ENCODE results near the gene XAGE5. TPM values are rescaled to one million over a fixed set of nuclear protein-coding genes. Genes with fewer than 3 reads are reported as not detected.
"Not testable (repeated sequence)": the region's sequence is repeated elsewhere in the genome, so short reads cannot be mapped to it uniquely, and the experiment has no call there.

The XAGE5 gene
- not detected for total RNA-seq
- not detected for polyA plus RNA-seq (ENCODE audit: insufficient read length in 2 of 2)
- long read RNA-seq, donor 1: 0 reads
- long read RNA-seq, donor 2: 0 reads
- long read RNA-seq, donor 3: 0 reads
- long read RNA-seq, donor 4: 0 reads

DNA sequence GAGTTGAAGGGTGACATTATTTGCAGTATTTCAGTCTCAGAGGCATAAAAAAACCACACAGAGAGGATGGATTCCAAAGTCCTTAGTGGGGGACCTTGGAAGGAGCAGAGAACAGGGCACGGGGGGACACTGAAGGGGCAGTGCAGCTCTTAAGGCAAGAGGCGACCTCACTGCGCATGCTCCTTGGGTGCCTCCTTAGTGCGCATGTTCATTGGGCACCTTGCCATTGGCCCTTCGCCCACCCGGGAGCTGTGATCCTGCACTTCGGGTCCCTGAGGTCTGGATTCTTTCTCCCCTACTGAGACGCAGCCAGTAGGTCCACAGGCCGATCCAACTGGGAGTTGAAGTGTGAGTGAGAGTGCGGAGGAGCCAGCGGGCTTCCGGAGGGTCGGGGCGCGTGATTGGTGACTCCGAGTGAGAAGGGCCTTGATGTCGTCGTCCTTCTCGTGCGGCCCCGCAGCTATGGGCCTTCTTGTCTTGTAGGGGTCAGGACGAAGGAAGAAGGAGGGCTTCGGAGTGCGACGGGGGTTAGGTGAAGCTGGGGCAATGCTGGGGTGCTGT is at the start of gene XAGE5:
Gene XAGE5, plus strand, starts transcription at position 223 of the 561 bp plus-strand sequence. CDS start 1,280 bp downstream, outside the sequence.
- no peak within 1 kb of the TSS for H3K27ac ChIP-seq (ENCODE audit: low read depth, low read length)
- peaks cover 26% of the 10 kb centered on the region for H3K27me3 ChIP-seq (ENCODE audit: control insufficient read depth, insufficient read depth, low read length)
- no peaks in the 10 kb centered on the region for H3K9me3 ChIP-seq (ENCODE audit: control insufficient read depth, insufficient read depth, low read length)
- H3K36me3 ChIP-seq (ENCODE audit: control insufficient read depth, insufficient read depth, low read length): no peaks in the 10 kb centered on the region
- no peaks in the 10 kb centered on the region for H3K4me1 ChIP-seq (ENCODE audit: control insufficient read depth, insufficient read depth, low read length)
- 86% methylated on average over 9 of the region's 25 CpGs for WGBS (ENCODE audit: insufficient coverage)
- no peak for DNase-seq (ENCODE audit: low read depth in 4 of 6, low spot score in 6 of 6)
- no peak within 1 kb of the TSS for H3K4me3 ChIP-seq (ENCODE audit: low read depth, low read length)

- not testable (repeated sequence) for H3K27ac ChIP-seq (ENCODE audit: low read depth, low read length); H3K9me3 ChIP-seq (ENCODE audit: control insufficient read depth, insufficient read depth, low read length); H3K36me3 ChIP-seq (ENCODE audit: control insufficient read depth, insufficient read depth, low read length); H3K4me1 ChIP-seq (ENCODE audit: control insufficient read depth, insufficient read depth, low read length); H3K4me3 ChIP-seq (ENCODE audit: low read depth, low read length); H3K27me3 ChIP-seq (ENCODE audit: control insufficient read depth, insufficient read depth, low read length); DNase-seq (ENCODE audit: low read depth in 4 of 6, low spot score in 6 of 6)
- no CpG with 5 or more reads among the region's 5 CpGs for WGBS (ENCODE audit: insufficient coverage)
Measured at GRCh38 chrX:52765983-52766382, 45.1 kb upstream of the XAGE5 start.

- not testable (repeated sequence) for H3K9me3 ChIP-seq (ENCODE audit: control insufficient read depth, insufficient read depth, low read length); H3K36me3 ChIP-seq (ENCODE audit: control insufficient read depth, insufficient read depth, low read length); DNase-seq (ENCODE audit: low read depth in 4 of 6, low spot score in 6 of 6); H3K4me1 ChIP-seq (ENCODE audit: control insufficient read depth, insufficient read depth, low read length); H3K4me3 ChIP-seq (ENCODE audit: low read depth, low read length); H3K27ac ChIP-seq (ENCODE audit: low read depth, low read length); H3K27me3 ChIP-seq (ENCODE audit: control insufficient read depth, insufficient read depth, low read length)
- 85% methylated on average over 4 of the region's 11 CpGs for WGBS (ENCODE audit: insufficient coverage)
Measured at GRCh38 chrX:52773504-52773903, 37.6 kb upstream of the XAGE5 start.

GRCh38 chrX:52797327-52797726 is 13.8 kb upstream of the XAGE5 start, which contains the start of gene SPANXN5:
SPANXN5 (minus strand) TSS chrX:52797427; CDS start chrX:52797348, 79 bp downstream.
- H3K36me3 ChIP-seq (ENCODE audit: control insufficient read depth, insufficient read depth, low read length); H3K27ac ChIP-seq (ENCODE audit: low read depth, low read length); DNase-seq (ENCODE audit: low read depth in 4 of 6, low spot score in 6 of 6); H3K9me3 ChIP-seq (ENCODE audit: control insufficient read depth, insufficient read depth, low read length); H3K4me1 ChIP-seq (ENCODE audit: control insufficient read depth, insufficient read depth, low read length); H3K27me3 ChIP-seq (ENCODE audit: control insufficient read depth, insufficient read depth, low read length); H3K4me3 ChIP-seq (ENCODE audit: low read depth, low read length): not testable (repeated sequence)
- no CpG with 5 or more reads among the region's 2 CpGs for WGBS (ENCODE audit: insufficient coverage)

DNA sequence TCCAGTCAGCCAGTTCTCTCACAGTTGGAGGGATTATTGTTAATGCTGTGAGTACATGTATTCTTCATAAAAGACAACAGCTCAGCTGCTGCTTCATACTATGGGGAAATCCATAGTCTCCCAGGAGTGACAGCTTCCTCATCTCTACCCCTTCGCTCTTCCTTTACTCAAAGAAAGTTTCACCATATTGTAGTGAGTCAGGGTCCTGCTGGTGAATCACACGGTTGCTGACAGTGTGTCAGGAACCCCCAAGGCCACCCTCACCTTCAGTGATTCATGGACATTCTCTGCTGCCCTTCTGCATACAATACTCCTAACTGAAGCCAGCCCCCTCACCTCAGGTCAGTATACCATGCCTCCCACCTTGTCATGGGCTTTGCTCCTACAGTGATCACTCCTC is 6.2 kb upstream of the XAGE5 start:
- peaks cover 13% of the 10 kb centered on the region for H3K27me3 ChIP-seq (ENCODE audit: control insufficient read depth, insufficient read depth, low read length)
- DNase-seq (ENCODE audit: low read depth in 4 of 6, low spot score in 6 of 6); H3K9me3 ChIP-seq (ENCODE audit: control insufficient read depth, insufficient read depth, low read length); H3K36me3 ChIP-seq (ENCODE audit: control insufficient read depth, insufficient read depth, low read length); H3K4me1 ChIP-seq (ENCODE audit: control insufficient read depth, insufficient read depth, low read length); H3K27ac ChIP-seq (ENCODE audit: low read depth, low read length); H3K4me3 ChIP-seq (ENCODE audit: low read depth, low read length): not testable (repeated sequence)
- 80% methylated on average over 1 of the region's 2 CpGs for WGBS (ENCODE audit: insufficient coverage)

DNA sequence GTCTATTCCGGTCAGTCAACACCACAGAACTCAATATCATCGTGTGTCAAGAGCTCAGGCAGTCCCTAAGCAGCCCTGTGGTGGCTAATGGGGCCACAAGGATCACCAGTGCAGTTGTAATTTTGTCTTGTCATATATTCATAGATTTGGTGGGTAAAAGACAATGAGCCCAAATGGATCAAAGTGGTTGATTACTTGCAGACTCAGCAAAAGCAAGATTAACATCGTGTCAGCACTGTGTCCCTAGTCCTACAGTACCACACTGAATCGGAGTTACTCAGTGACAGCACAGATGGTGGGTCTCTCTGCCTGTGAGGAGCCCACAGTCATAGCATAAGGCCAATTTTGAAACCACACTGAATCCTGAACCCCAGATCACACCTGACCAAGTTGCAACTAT is 8.7 kb downstream of the XAGE5 start:
- peaks cover 19% of the 10 kb centered on the region for H3K27me3 ChIP-seq (ENCODE audit: control insufficient read depth, insufficient read depth, low read length)
- no peaks in the 10 kb centered on the region for H3K36me3 ChIP-seq (ENCODE audit: control insufficient read depth, insufficient read depth, low read length)
- 77% methylated on average over 3 of the region's 4 CpGs for WGBS (ENCODE audit: insufficient coverage)
- H3K27ac ChIP-seq (ENCODE audit: low read depth, low read length): no peak overlapping the region
- no peak overlapping the region for H3K4me3 ChIP-seq (ENCODE audit: low read depth, low read length)
- DNase-seq (ENCODE audit: low read depth in 4 of 6, low spot score in 6 of 6): no peak
- H3K4me1 ChIP-seq (ENCODE audit: control insufficient read depth, insufficient read depth, low read length): no peaks in the 10 kb centered on the region
- H3K9me3 ChIP-seq (ENCODE audit: control insufficient read depth, insufficient read depth, low read length): no peaks in the 10 kb centered on the region

DNA sequence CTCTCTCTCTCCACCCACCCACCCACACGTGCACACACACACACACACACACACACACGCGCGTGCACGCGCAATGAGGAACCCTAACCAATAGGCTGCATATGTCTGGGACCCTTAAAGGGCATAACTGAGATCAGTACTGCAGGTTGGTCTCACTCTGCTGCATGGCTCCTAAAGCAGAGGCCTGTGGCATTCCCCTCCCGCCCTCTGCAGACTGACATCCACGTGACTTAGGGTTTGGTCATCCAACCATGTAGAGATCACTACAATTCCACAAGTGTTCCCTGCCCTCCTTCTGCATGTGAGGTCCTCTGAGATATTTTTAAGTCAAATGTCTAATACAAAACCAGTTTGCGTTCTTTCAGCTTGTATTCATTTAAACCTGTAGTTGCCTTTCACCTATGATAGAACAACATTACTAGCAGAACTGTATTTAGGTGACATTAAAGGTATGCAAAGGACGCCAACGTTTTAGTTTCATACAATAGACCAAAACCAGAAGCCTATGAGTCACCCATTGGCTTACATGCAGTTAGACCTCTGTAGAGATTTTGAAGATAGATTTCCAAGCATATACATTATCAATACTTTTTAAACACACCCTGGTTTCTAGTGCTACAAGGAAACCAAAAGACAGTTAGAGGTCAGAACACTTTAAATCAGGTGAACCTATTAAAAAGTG is 10.1 kb downstream of the XAGE5 start:
- Histone ChIP-seq H3K4me1 (ENCODE audit: control insufficient read depth, insufficient read depth, low read length) (no peaks in the 10 kb centered on the region), H3K27me3 (ENCODE audit: control insufficient read depth, insufficient read depth, low read length) (peaks cover 14% of the 10 kb centered on the region), H3K9me3 (ENCODE audit: control insufficient read depth, insufficient read depth, low read length) (no peaks in the 10 kb centered on the region), H3K4me3 (ENCODE audit: low read depth, low read length) (no peak overlapping the region), H3K27ac (ENCODE audit: low read depth, low read length) (no peak overlapping the region), H3K36me3 (ENCODE audit: control insufficient read depth, insufficient read depth, low read length) (no peaks in the 10 kb centered on the region)
- WGBS (ENCODE audit: insufficient coverage): 77% methylated on average over 8 of the region's 11 CpGs
- no peak for DNase-seq (ENCODE audit: low read depth in 4 of 6, low spot score in 6 of 6)

DNA sequence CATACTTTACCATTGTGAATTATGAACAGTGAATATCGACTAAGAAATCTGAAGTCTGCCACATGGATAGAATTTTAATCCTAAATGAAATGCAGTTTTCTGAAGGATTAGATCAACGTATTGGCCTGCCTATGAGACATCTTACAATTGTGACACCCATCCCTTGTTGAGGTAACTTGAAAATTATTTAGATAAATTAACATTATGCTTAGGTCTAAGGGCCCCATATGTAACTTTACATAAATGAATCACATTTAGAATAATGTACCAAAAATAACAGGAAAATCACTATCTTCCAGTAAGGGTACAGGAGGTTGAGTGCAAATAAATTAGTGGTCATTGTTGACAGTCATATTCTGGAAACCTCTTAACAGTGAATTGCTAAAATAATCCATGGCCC is 13.5 kb downstream of the XAGE5 start:
- DNase-seq (ENCODE audit: low read depth in 4 of 6, low spot score in 6 of 6): no peak
- Histone ChIP-seq H3K27ac (ENCODE audit: low read depth, low read length) (no peak overlapping the region), H3K4me3 (ENCODE audit: low read depth, low read length) (no peak overlapping the region), H3K9me3 (ENCODE audit: control insufficient read depth, insufficient read depth, low read length) (no peaks in the 10 kb centered on the region), H3K4me1 (ENCODE audit: control insufficient read depth, insufficient read depth, low read length) (no peaks in the 10 kb centered on the region), H3K36me3 (ENCODE audit: control insufficient read depth, insufficient read depth, low read length) (no peaks in the 10 kb centered on the region), H3K27me3 (ENCODE audit: control insufficient read depth, insufficient read depth, low read length) (peaks cover 6% of the 10 kb centered on the region)
- WGBS (ENCODE audit: insufficient coverage): no CpG with 5 or more reads among the region's 2 CpGs

- DNase-seq (ENCODE audit: low read depth in 4 of 6, low spot score in 6 of 6): no peak
- no peaks in the 10 kb centered on the region for H3K36me3 ChIP-seq (ENCODE audit: control insufficient read depth, insufficient read depth, low read length)
- H3K9me3 ChIP-seq (ENCODE audit: control insufficient read depth, insufficient read depth, low read length): no peaks in the 10 kb centered on the region
- no peak overlapping the region for H3K4me3 ChIP-seq (ENCODE audit: low read depth, low read length)
- no peak overlapping the region for H3K27ac ChIP-seq (ENCODE audit: low read depth, low read length)
- H3K27me3 ChIP-seq (ENCODE audit: control insufficient read depth, insufficient read depth, low read length): peaks cover 12% of the 10 kb centered on the region
- WGBS (ENCODE audit: insufficient coverage): 47% methylated on average over 3 of the region's 3 CpGs
- H3K4me1 ChIP-seq (ENCODE audit: control insufficient read depth, insufficient read depth, low read length): no peaks in the 10 kb centered on the region
Measured at GRCh38 chrX:52830551-52830950, 19.5 kb downstream of the XAGE5 start.

- DNase-seq (ENCODE audit: low read depth in 4 of 6, low spot score in 6 of 6): no peak
- WGBS (ENCODE audit: insufficient coverage): no CpG with 5 or more reads among the region's 2 CpGs
- H3K27me3 ChIP-seq (ENCODE audit: control insufficient read depth, insufficient read depth, low read length): peaks cover 8% of the 10 kb centered on the region
Measured at GRCh38 chrX:52839137-52839536, 28.1 kb downstream of the XAGE5 start.

More at GRCh38 chrX:52839137-52839536, 28.1 kb downstream of the XAGE5 start:
- Histone ChIP-seq H3K4me1 (ENCODE audit: control insufficient read depth, insufficient read depth, low read length) (no peaks in the 10 kb centered on the region), H3K27ac (ENCODE audit: low read depth, low read length) (no peak overlapping the region), H3K4me3 (ENCODE audit: low read depth, low read length) (no peak overlapping the region), H3K36me3 (ENCODE audit: control insufficient read depth, insufficient read depth, low read length) (no peaks in the 10 kb centered on the region), H3K9me3 (ENCODE audit: control insufficient read depth, insufficient read depth, low read length) (no peaks in the 10 kb centered on the region)
